Colonic mucosa (tissue), 4 donors: ENCODE data around the gene HK3. TPM values are rescaled to one million over a fixed set of nuclear protein-coding genes. Genes with fewer than 3 reads are reported as not detected.

ENCODE experiments used
- DNase-seq: peaks from one replicate; pipeline ENCODE4 v3.0.0-alpha.2; 2020
- H3K27ac ChIP-seq: fragments of 200-600 bp; one replicate; pipeline ENCODE4 v1.8.0; 2021
- H3K27me3 ChIP-seq: fragments of 200-600 bp; one replicate; pipeline ENCODE4 v1.8.0; 2021
- H3K36me3 ChIP-seq: fragments of 200-600 bp; one replicate; pipeline ENCODE4 v1.8.0; 2021
- H3K4me1 ChIP-seq: fragments of 200-600 bp; one replicate; pipeline ENCODE4 v1.8.0; 2021; ENCODE audit warnings: mild to moderate bottlenecking
- H3K4me3 ChIP-seq: fragments of 200-600 bp; one replicate; pipeline ENCODE4 v1.8.0; 2021
- H3K9ac ChIP-seq, 2 donors: one replicate each; pipeline ENCODE4 v1.7.0; 2013; ENCODE audit warnings: control low read depth in 2 of 2, low read depth in 2 of 2, low read length in 2 of 2
- H3K9me3 ChIP-seq: fragments of 200-600 bp; one replicate; pipeline ENCODE4 v1.8.0; 2021
- CTCF ChIP-seq: fragments of 200-600 bp; IDR thresholded peaks from one replicate; pipeline ENCODE4 v1.8.0; 2022; ENCODE audit warnings: antibody characterized with exemption, mild to moderate bottlenecking
- intact Hi-C: fragments of 100-400 bp; cut with DNase I; formaldehyde crosslinking; loops from one replicate; pipeline ENCODE4 v1.14.1; 2022
- total RNA-seq, 2 donors: library from RNA; stranded (reverse); fragmentation: NEBNext Ultra II Directional in 1 of 2; extraction: Animal tissue kit (Norgen Biotek cat#: 25700) in 1 of 2; gene quantifications; one replicate each; pipeline ENCODE4 v1.2.1, GENCODE V29; 2021
- donor health status: healthy.
- donor health status: DM: no; HTN: no; CAD: no.
- donor health status: DM: no; HTN: no; CAD: no.

HK3 gene
- total RNA-seq, 2 donors from 2014 or later, result 1.6 to 3.0 TPM

- Histone ChIP-seq H3K27ac (no peak overlapping the region), H3K36me3 (no peaks in the 10 kb centered on the region), H3K9ac (no peak overlapping the region), H3K27me3 (peaks cover 8% of the 10 kb centered on the region), H3K4me3 (no peak overlapping the region), H3K4me1 (no peaks in the 10 kb centered on the region), H3K9me3 (no peaks in the 10 kb centered on the region)
- DNase-seq, result no peak
- no peak for TF ChIP-seq CTCF
- intact Hi-C loops, result no loop called here
Measured at GRCh38 chr5:176859916-176860315, 39.2 kb downstream of the HK3 start.

GRCh38 chr5:176857894-176858273 lies 41.3 kb downstream of the HK3 start:
- H3K4me3 ChIP-seq, result no peak overlapping the region
- peaks cover 4% of the 10 kb centered on the region for H3K27me3 ChIP-seq
- no peak for DNase-seq
- no peaks in the 10 kb centered on the region for H3K9me3 ChIP-seq
- no peak overlapping the region for H3K27ac ChIP-seq
- intact Hi-C loops, result no loop called here
- H3K36me3 ChIP-seq, result no peaks in the 10 kb centered on the region
- TF ChIP-seq CTCF, result no peak
- no peak overlapping the region for H3K9ac ChIP-seq
- H3K4me1 ChIP-seq, result no peaks in the 10 kb centered on the region

GRCh38 chr5:176857216-176857893 lies 41.8 kb downstream of the HK3 start:
- no peak overlapping the region for H3K4me3 ChIP-seq
- no peaks in the 10 kb centered on the region for H3K4me1 ChIP-seq
- H3K27ac ChIP-seq, result no peak overlapping the region
- TF ChIP-seq CTCF, result no peak
- H3K9ac ChIP-seq, result no peak overlapping the region
- DNase-seq, result no peak
- no peaks in the 10 kb centered on the region for H3K36me3 ChIP-seq
- H3K9me3 ChIP-seq, result no peaks in the 10 kb centered on the region
- no peaks in the 10 kb centered on the region for H3K27me3 ChIP-seq
- intact Hi-C loops, result no loop called here

GRCh38 chr5:176856746-176857145 lies 42.4 kb downstream of the HK3 start:
- Histone ChIP-seq H3K27me3 (no peaks in the 10 kb centered on the region), H3K27ac (no peak overlapping the region), H3K4me3 (no peak overlapping the region), H3K4me1 (no peaks in the 10 kb centered on the region), H3K9me3 (no peaks in the 10 kb centered on the region), H3K9ac (no peak overlapping the region), H3K36me3 (no peaks in the 10 kb centered on the region)
- no peak for DNase-seq
- intact Hi-C loops, result no loop called here
- no peak for TF ChIP-seq CTCF

- Histone ChIP-seq H3K36me3 (no peaks in the 10 kb centered on the region), H3K9me3 (no peaks in the 10 kb centered on the region), H3K27me3 (no peaks in the 10 kb centered on the region), H3K4me3 (no peak overlapping the region), H3K27ac (no peak overlapping the region), H3K4me1 (no peaks in the 10 kb centered on the region), H3K9ac (no peak overlapping the region)
- intact Hi-C loops, result no loop called here
- no peak for TF ChIP-seq CTCF
- no peak for DNase-seq
Measured at GRCh38 chr5:176855598-176855997, 43.5 kb downstream of the HK3 start.
